Measurements from ENCODE around the gene RNF227. TPM values are rescaled to one million over a fixed set of nuclear protein-coding genes. Genes with fewer than 3 reads are reported as not detected.

The RNF227 gene
- total and polyA plus RNA-seq, 4 experiments from 2014 or later: 2.3 to 7.4 (median 5.1) TPM

GRCh38 chr17:7886227-7887037 is 29.7 kb downstream of the RNF227 start:
- H3K36me3 Mint-ChIP-seq: peaks cover 15 to 30% of the 10 kb centered on the region in 2 donors
- no peaks in the 10 kb centered on the region for H3K27me3 Mint-ChIP-seq
- H3K4me3 ChIP-seq (ENCODE audit: low read length in 2 of 2): peak overlapping the region; percentile 86 to 96
- no peaks in the 10 kb centered on the region for H3K9me3 Mint-ChIP-seq
- intact Hi-C loops (cut with micrococcal nuclease): loop anchor here (1.0 to 2.0 kb wide), 7 partner anchors 18 to 102 kb away; partner anchors contain the start of genes CNTROB and NAA38
- peaks cover 58% of the 10 kb centered on the region for H3K4me1 ChIP-seq (ENCODE audit: insufficient read depth, low read length)
- H3K36me3 ChIP-seq (ENCODE audit: insufficient read depth, low read length): peaks cover 20% of the 10 kb centered on the region
- H3K27me3 ChIP-seq (ENCODE audit: insufficient read depth, low read length): no peaks in the 10 kb centered on the region
- ChIA-PET POLR2A (ENCODE audit: partially characterized antibody) (interaction anchor here (0.7 to 2.2 kb wide), 16 partner anchors 11 to 340 kb away, joined by 3 to 19 read pairs (median 5); partner anchors contain the start of genes KDM6B, NAA38, RNF227 and TP53), CTCF (ENCODE audit: partially characterized antibody) (interaction anchor here (1.0 to 2.2 kb wide), 6 partner anchors 17 to 29 kb away, joined by 3 to 9 read pairs (median 4); partner anchors contain the start of gene NAA38)
- peak; percentile 51 to 84 (median 63) for DNase-seq
- H3K27ac Mint-ChIP-seq: no peak overlapping the region
- no peaks in the 10 kb centered on the region for H3K9me3 ChIP-seq (ENCODE audit: control insufficient read depth in 1 of 2, low read length in 2 of 2)
- H3K27ac ChIP-seq (ENCODE audit: low read depth, low read length): peak overlapping the region; percentile 65
- H3K4me1 Mint-ChIP-seq: peaks cover 10 to 16% (median 11%) of the 10 kb centered on the region in 4 donors
- H3K4me3 Mint-ChIP-seq: no peak overlapping the region

DNA sequence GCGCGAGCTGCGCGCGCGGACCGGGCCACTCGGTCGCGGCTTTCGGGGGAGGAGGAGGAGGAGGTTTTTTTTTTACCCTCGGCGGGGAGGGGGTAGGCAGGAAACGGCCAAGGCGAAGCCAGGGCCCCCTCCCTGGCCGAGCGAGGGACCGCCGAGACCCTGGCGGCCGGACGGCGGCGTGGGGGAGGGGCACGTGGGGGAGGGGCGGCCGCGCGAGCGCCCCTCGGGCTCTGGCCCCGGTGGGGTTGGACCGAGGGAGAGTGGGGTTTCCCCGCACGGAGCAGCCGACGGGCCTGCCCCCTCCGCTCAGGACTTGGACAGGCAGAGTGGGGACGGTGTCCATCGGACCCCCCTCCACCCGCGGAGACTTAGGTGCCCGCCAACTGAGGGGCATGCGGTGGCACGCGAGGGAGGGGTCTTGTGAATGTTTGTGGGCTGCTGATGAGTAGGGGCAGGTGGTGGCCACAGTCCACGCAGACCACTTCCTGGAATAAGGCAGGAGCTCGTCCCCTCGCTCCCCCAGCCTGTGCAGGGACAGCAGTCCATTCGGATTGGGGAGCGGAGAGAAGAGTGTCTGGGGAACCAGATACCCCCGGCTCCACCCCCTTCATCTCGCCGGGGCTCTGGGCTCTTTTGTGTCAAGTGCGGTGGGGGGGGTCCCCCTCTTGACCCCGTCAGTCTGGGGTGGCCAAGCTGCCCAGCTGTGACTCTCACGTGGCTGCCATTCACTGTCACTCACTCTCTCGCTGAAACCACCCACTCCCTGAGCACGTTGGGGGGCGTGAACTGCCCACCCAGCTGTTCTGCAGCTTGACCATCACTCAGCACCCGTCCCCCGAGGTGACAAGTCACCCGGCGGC is 30.5 kb downstream of the RNF227 start:
- no peaks in the 10 kb centered on the region for H3K27me3 ChIP-seq (ENCODE audit: insufficient read depth, low read length)
- H3K4me3 ChIP-seq (ENCODE audit: low read length in 2 of 2): peak overlapping the region; percentile 86 to 96
- H3K4me1 ChIP-seq (ENCODE audit: insufficient read depth, low read length): peaks cover 66% of the 10 kb centered on the region
- H3K9me3 Mint-ChIP-seq: no peaks in the 10 kb centered on the region
- ChIA-PET CTCF (ENCODE audit: partially characterized antibody) (interaction anchor here (1.0 to 2.2 kb wide), 6 partner anchors 17 to 29 kb away, joined by 3 to 9 read pairs (median 4); partner anchors contain the start of gene NAA38), POLR2A (ENCODE audit: partially characterized antibody) (interaction anchor here (0.6 to 2.2 kb wide), 17 partner anchors 10 to 341 kb away, joined by 3 to 19 read pairs (median 5); partner anchors contain the start of genes KDM6B, NAA38, RNF227 and TP53)
- H3K27ac Mint-ChIP-seq: no peak overlapping the region
- peak overlapping the region; percentile 65 for H3K27ac ChIP-seq (ENCODE audit: low read depth, low read length)
- no peaks in the 10 kb centered on the region for H3K27me3 Mint-ChIP-seq
- intact Hi-C loops (cut with micrococcal nuclease): loop anchor here (2.0 kb wide), 1 partner anchor 17 kb away; no protein-coding TSS in a partner anchor
- H3K36me3 Mint-ChIP-seq: peaks cover 7 to 22% of the 10 kb centered on the region in 2 donors
- peak overlapping the region in 4 of 8 donors; percentile 33 to 79 (median 57) for H3K4me3 Mint-ChIP-seq
- H3K9me3 ChIP-seq (ENCODE audit: control insufficient read depth in 1 of 2, low read length in 2 of 2): no peaks in the 10 kb centered on the region
- peak; percentile 40 to 61 (median 45) for DNase-seq
- H3K36me3 ChIP-seq (ENCODE audit: insufficient read depth, low read length): peaks cover 19% of the 10 kb centered on the region
- H3K4me1 Mint-ChIP-seq: peaks cover 9 to 12% (median 10%) of the 10 kb centered on the region in 4 donors

- POLR2A ChIA-PET (ENCODE audit: partially characterized antibody): interaction anchor here (0.6 to 2.2 kb wide), 9 partner anchors 14 to 106 kb away, joined by 3 to 19 read pairs (median 6); partner anchors contain the start of genes CNTROB, KDM6B, NAA38 and RNF227
- peaks cover 18% of the 10 kb centered on the region for H3K36me3 ChIP-seq (ENCODE audit: insufficient read depth, low read length)
- no peak overlapping the region for H3K4me3 ChIP-seq (ENCODE audit: low read length in 2 of 2)
- no peaks in the 10 kb centered on the region for H3K9me3 ChIP-seq (ENCODE audit: control insufficient read depth in 1 of 2, low read length in 2 of 2)
- peaks cover 72% of the 10 kb centered on the region for H3K4me1 ChIP-seq (ENCODE audit: insufficient read depth, low read length)
- peak; percentile 37 to 59 (median 42) for DNase-seq
- H3K27ac ChIP-seq (ENCODE audit: low read depth, low read length): no peak overlapping the region
- H3K27me3 Mint-ChIP-seq: no peaks in the 10 kb centered on the region
- H3K4me3 Mint-ChIP-seq: peak overlapping the region; percentile 28 to 85 (median 75)
- CTCF ChIA-PET (ENCODE audit: partially characterized antibody): interaction anchor here (2.2 to 2.6 kb wide), 2 partner anchors 22 to 28 kb away, joined by 9 to 13 read pairs; no protein-coding TSS in a partner anchor
- no peaks in the 10 kb centered on the region for H3K9me3 Mint-ChIP-seq
- no peaks in the 10 kb centered on the region for H3K27me3 ChIP-seq (ENCODE audit: insufficient read depth, low read length)
- intact Hi-C loops (cut with micrococcal nuclease): no loop called here
- peaks cover 0 to 15% of the 10 kb centered on the region in 2 donors for H3K36me3 Mint-ChIP-seq
- H3K27ac Mint-ChIP-seq: peak overlapping the region in 6 of 7 donors; percentile 70 to 87 (median 82)
- peaks cover 6 to 12% (median 8%) of the 10 kb centered on the region in 4 donors for H3K4me1 Mint-ChIP-seq
Measured at GRCh38 chr17:7884581-7885366, 31.3 kb downstream of the RNF227 start.

- DNase-seq: peak; percentile 37 to 70 (median 40)
- H3K4me3 ChIP-seq (ENCODE audit: low read length in 2 of 2): peak overlapping the region; percentile 5 to 41
- Mint-ChIP-seq H3K9me3 (no peaks in the 10 kb centered on the region), H3K27me3 (no peaks in the 10 kb centered on the region), H3K4me1 (peaks cover 4 to 12% (median 6%) of the 10 kb centered on the region in 4 donors), H3K36me3 (peaks cover 0 to 9% of the 10 kb centered on the region in 2 donors), H3K27ac (peak overlapping the region in 6 of 7 donors; percentile 73 to 92 (median 83)), H3K4me3 (peak overlapping the region; percentile 75 to 85 (median 82))
- intact Hi-C loops (cut with micrococcal nuclease): no loop called here
- H3K9me3 ChIP-seq (ENCODE audit: control insufficient read depth in 1 of 2, low read length in 2 of 2): no peaks in the 10 kb centered on the region
- peaks cover 64% of the 10 kb centered on the region for H3K4me1 ChIP-seq (ENCODE audit: insufficient read depth, low read length)
- H3K36me3 ChIP-seq (ENCODE audit: insufficient read depth, low read length): peaks cover 14% of the 10 kb centered on the region
- H3K27me3 ChIP-seq (ENCODE audit: insufficient read depth, low read length): no peaks in the 10 kb centered on the region
- POLR2A ChIA-PET (ENCODE audit: partially characterized antibody): interaction anchor here (0.6 to 2.2 kb wide), 8 partner anchors 11 to 107 kb away, joined by 3 to 10 read pairs (median 4); partner anchors contain the start of genes CNTROB, NAA38 and TRAPPC1
- CTCF ChIA-PET (ENCODE audit: partially characterized antibody): interaction anchor here (1.4 to 2.6 kb wide), 3 partner anchors 21 to 105 kb away, joined by 4 to 13 read pairs (median 6); partner anchors contain the start of gene NAA38
- H3K27ac ChIP-seq (ENCODE audit: low read depth, low read length): peak overlapping the region; percentile 31
Measured at GRCh38 chr17:7883781-7884386, 32.2 kb downstream of the RNF227 start.

DNA sequence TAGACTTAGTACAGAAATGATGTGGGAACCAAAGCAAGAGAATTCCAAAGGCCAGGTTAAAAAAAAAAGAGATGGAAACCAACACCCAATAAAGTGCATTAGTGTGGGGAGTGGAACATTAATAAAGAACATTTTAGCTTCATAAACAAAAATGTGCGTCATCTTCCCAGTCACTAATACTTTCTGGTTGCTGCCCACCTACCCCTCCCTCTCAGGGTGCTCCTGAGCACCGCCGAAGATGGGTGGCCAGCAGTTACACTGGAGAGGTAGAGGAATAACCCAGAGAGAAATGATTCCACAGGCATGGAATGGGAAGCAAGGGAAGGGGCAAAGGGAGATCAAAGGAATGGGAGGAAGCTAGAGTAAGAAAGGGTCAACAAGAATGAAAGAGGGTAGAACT is 33.5 kb downstream of the RNF227 start:
- Mint-ChIP-seq H3K4me3 (no peak overlapping the region), H3K27me3 (no peaks in the 10 kb centered on the region), H3K36me3 (peaks cover 0 to 9% of the 10 kb centered on the region in 2 donors), H3K9me3 (no peaks in the 10 kb centered on the region), H3K27ac (no peak overlapping the region), H3K4me1 (peaks cover 4 to 12% (median 6%) of the 10 kb centered on the region in 4 donors)
- Histone ChIP-seq H3K4me1 (ENCODE audit: insufficient read depth, low read length) (peaks cover 54% of the 10 kb centered on the region), H3K9me3 (ENCODE audit: control insufficient read depth in 1 of 2, low read length in 2 of 2) (no peaks in the 10 kb centered on the region), H3K36me3 (ENCODE audit: insufficient read depth, low read length) (peaks cover 14% of the 10 kb centered on the region), H3K27ac (ENCODE audit: low read depth, low read length) (peak overlapping the region; percentile 23), H3K27me3 (ENCODE audit: insufficient read depth, low read length) (no peaks in the 10 kb centered on the region), H3K4me3 (ENCODE audit: low read length in 2 of 2) (no peak overlapping the region)
- no peak for DNase-seq
- intact Hi-C loops (cut with micrococcal nuclease): no loop called here
- CTCF ChIA-PET (ENCODE audit: partially characterized antibody): interaction anchor here (1.1 to 2.6 kb wide), 5 partner anchors 12 to 107 kb away, joined by 3 to 13 read pairs (median 5); partner anchors contain the start of gene NAA38
- POLR2A ChIA-PET (ENCODE audit: partially characterized antibody): interaction anchor here (0.9 to 2.2 kb wide), 4 partner anchors 10 to 49 kb away, joined by 3 to 10 read pairs (median 4); partner anchors contain the start of genes CNTROB and TRAPPC1
